Measurements from ENCODE around the gene WFIKKN1.

WFIKKN1 gene

DNA sequence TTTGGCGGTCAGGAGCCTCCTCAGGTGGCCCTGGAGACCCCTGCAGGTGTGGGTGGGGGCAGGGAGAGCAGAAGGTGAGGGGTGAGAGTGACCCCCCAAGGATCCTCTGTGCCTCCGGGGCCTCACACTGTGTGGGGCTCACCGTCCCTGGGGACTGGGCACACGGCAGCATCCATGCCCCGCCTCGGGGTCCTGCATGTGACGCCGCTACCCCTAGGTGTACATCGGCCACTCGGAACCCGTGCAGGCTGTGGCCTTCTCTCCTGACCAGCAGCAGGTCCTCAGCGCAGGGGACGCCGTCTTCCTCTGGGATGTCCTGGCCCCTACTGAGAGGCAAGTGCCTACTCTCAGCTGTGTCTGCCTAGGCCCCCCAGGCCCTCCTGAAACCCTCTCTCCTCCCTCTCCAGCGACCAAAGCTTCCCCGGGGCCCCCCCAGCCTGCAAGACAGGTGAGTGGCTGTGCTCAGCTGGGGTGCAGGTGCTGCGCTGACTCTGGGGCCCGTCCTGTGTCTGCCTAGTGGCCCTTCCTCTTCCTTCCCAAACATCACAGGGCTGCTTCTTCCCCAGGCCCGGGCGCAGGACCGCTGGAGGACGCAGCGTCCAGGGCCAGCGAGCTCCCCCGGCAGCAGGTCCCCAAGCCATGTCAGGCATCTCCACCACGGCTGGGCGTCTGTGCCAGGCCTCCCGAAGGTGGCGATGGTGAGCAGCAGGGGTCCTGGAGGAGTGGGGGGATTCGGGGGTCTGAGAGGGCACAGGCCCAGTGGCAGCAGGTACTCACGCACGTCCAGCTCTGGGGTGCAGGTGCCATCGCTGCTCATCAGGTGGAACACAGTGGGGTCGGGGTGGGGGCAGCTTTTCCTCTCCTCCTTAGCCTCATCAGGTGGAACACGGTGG is 28.1 kb downstream of the WFIKKN1 start:
- Mint-ChIP-seq H3K27me3 (no peaks in the 10 kb centered on the region), H3K36me3 (no peaks in the 10 kb centered on the region), H3K4me3 (no peak overlapping the region), H3K4me1 (peaks cover 6% of the 10 kb centered on the region), H3K27ac (no peak overlapping the region), H3K9me3 (no peaks in the 10 kb centered on the region)
- DNase-seq (ENCODE audit: low spot score in 2 of 2) (no peak), ATAC-seq (ENCODE audit: low read depth) (no peak)

DNA sequence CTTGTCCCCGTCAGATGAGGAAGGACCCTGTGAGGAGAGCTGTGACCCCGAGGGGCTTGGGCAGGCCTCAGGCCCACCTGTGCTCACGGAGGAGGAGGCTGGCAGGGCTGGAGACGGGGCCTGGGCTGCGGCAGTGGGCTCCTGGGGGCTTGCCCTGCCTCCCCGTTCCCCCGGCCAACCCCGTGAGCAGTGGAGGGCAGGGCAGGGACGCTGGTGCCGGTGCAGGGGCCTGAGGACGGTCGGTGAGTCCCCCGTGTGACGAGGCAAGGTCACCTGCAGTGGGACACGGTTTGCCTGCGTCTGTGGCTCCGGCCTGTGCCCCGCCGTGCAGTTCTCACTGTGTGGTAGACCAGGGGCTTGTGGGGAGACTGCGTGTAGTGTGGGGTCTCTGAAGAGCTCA is 28.8 kb downstream of the WFIKKN1 start:
- no peaks in the 10 kb centered on the region for H3K36me3 Mint-ChIP-seq
- H3K27ac Mint-ChIP-seq, result no peak overlapping the region
- H3K9me3 Mint-ChIP-seq, result no peaks in the 10 kb centered on the region
- peaks cover 6% of the 10 kb centered on the region for H3K4me1 Mint-ChIP-seq
- DNase-seq (ENCODE audit: low spot score in 2 of 2) (no peak), ATAC-seq (ENCODE audit: low read depth) (no peak)
- no peaks in the 10 kb centered on the region for H3K27me3 Mint-ChIP-seq
- no peak overlapping the region for H3K4me3 Mint-ChIP-seq

DNA sequence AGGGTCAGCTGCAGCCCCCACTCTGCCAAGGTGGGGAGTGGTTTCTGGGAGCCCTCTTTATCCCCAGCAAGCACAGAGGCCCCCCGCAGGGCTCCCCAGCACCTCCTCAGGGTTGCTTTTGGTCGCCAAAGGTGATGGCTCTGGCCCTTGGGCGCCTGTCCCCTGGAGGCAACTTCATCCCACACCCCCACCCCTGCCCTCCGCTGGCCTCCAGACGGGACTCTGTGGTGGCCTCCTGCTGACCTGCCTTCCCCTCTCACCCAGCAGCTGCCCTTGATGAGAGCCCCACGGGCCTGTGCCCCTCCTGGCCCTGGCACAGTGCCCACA is 29.3 kb downstream of the WFIKKN1 start:
- no peaks in the 10 kb centered on the region for H3K27me3 Mint-ChIP-seq
- DNase-seq (ENCODE audit: low spot score in 2 of 2) (no peak), ATAC-seq (ENCODE audit: low read depth) (peak; percentile 2)
- no peak overlapping the region for H3K27ac Mint-ChIP-seq
- H3K4me3 Mint-ChIP-seq, result no peak overlapping the region
- H3K4me1 Mint-ChIP-seq, result peaks cover 6% of the 10 kb centered on the region
- no peaks in the 10 kb centered on the region for H3K36me3 Mint-ChIP-seq
- no peaks in the 10 kb centered on the region for H3K9me3 Mint-ChIP-seq

DNA sequence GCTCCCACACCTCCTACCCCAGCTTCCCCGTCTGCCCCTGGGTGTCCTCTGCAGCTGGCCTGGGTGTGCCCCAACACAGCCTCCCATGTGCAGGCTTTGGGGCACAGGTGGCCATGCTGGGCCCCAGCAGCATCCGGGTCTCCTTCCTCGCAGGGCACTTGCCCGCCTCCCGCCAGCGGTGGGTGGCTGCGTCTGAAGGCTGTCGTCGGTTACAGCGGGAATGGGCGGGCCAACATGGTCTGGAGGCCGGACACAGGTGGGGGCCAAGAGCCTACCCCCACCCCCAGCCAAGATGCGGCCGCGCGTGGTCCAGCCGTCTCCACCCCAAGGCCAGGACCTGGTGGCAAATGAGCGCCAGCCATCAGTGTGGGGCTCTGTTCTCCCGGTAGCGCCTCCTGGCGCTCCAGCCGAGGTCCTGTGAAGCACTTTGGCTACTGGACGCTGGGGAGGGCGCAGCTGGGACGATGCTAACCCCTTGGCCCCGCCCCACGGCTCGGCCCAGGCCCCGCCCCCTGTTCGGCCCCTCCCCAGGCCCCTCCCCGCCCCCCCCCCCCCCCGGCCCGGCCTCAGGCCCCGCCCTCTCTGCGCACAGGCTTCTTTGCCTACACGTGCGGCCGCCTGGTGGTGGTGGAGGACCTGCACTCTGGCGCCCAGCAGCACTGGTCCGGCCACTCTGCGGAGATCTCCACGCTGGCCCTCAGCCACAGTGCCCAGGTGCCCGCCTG is 29.8 kb downstream of the WFIKKN1 start:
- Mint-ChIP-seq H3K4me3 (peak overlapping the region; percentile 52), H3K27me3 (no peaks in the 10 kb centered on the region), H3K4me1 (peaks cover 6% of the 10 kb centered on the region), H3K36me3 (no peaks in the 10 kb centered on the region), H3K9me3 (no peaks in the 10 kb centered on the region), H3K27ac (no peak overlapping the region)
- DNase-seq (ENCODE audit: low spot score in 2 of 2) (peak; percentile 62 to 65), ATAC-seq (ENCODE audit: low read depth) (peak; percentile 78)

DNA sequence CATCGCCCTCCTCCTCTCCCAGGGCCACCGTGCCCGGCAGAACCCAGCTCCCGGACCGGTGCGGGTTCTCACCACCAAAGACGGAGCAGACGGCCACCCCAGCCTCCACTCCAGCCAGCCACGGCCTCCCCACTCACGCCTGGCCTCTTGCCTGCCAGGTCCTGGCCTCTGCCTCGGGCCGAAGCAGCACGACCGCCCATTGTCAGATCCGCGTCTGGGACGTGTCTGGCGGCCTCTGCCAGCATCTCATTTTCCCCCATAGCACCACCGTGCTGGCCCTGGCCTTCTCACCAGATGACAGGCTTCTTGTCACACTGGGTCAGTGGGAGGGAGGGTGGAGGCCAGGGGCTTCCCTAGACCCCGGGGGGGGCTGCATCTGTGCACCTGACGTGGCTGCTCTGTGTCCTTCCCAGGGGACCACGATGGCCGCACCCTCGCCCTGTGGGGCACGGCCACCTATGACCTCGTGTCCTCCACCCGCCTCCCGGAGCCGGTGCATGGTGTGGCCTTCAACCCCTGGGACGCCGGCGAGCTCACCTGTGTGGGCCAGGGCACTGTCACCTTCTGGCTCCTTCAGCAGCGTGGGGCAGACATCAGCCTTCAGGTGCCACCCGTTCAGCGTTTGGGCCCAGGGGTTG is 30.5 kb downstream of the WFIKKN1 start:
- no peaks in the 10 kb centered on the region for H3K36me3 Mint-ChIP-seq

DNA sequence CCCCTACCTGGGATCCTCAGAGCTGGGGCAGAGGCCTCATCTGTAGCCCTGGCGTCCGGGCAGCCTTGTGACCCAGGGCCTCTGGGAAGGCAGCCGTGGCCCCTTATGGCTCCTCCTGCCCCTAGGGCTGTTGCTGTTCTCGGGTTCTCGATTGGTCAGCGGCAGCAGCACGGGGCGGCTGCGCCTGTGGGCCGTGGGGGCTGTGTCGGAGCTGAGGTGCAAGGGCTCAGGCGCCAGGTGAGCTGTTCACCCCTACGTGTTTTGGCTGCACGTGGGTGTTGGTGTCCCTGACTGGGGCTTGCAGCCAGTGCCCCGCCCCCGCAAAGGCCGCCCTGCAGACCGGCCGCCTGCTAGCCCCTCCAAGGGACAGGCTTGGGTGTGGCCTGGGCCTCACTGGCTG is 31.3 kb downstream of the WFIKKN1 start:
- DNase-seq (ENCODE audit: low spot score in 2 of 2), result no peak
- Mint-ChIP-seq H3K27me3 (no peaks in the 10 kb centered on the region), H3K9me3 (no peaks in the 10 kb centered on the region)

More for the DNA sequence above, 30.5 kb downstream of the WFIKKN1 start:
- H3K27ac Mint-ChIP-seq, result no peak overlapping the region
- no peak for ATAC-seq (ENCODE audit: low read depth)
- peaks cover 6% of the 10 kb centered on the region for H3K4me1 Mint-ChIP-seq
- H3K9me3 Mint-ChIP-seq, result no peaks in the 10 kb centered on the region
- DNase-seq (ENCODE audit: low spot score in 2 of 2), result no peak
- peak overlapping the region; percentile 29 for H3K4me3 Mint-ChIP-seq
- no peaks in the 10 kb centered on the region for H3K27me3 Mint-ChIP-seq

DNA sequence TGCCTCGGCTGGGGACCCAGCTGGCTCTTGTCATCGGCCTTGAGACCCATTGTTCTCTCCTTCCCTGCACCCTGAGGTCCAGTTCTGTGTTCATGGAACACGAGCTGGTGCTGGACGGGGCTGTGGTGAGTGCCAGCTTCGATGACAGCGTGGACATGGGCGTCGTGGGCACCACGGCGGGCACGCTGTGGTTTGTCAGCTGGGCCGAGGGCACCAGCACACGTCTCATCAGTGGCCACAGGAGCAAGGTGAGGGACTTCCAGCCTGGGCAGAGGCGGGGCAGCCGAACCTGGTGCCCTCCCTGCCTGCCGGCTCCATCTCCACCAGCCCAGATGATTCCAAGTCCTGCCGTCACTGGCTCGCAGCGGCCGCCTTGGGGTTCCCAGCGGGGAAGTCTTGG is 31.8 kb downstream of the WFIKKN1 start:
- H3K9me3 Mint-ChIP-seq, result no peaks in the 10 kb centered on the region
- DNase-seq (ENCODE audit: low spot score in 2 of 2) (no peak), ATAC-seq (ENCODE audit: low read depth) (no peak)
- H3K27me3 Mint-ChIP-seq, result no peaks in the 10 kb centered on the region
- H3K4me3 Mint-ChIP-seq, result no peak overlapping the region
- H3K36me3 Mint-ChIP-seq, result no peaks in the 10 kb centered on the region
- H3K4me1 Mint-ChIP-seq, result peaks cover 6% of the 10 kb centered on the region
- no peak overlapping the region for H3K27ac Mint-ChIP-seq

More for the DNA sequence above, 31.3 kb downstream of the WFIKKN1 start:
- ATAC-seq (ENCODE audit: low read depth), result no peak
- Mint-ChIP-seq H3K4me1 (peaks cover 6% of the 10 kb centered on the region), H3K36me3 (no peaks in the 10 kb centered on the region), H3K4me3 (no peak overlapping the region), H3K27ac (no peak overlapping the region)

DNA sequence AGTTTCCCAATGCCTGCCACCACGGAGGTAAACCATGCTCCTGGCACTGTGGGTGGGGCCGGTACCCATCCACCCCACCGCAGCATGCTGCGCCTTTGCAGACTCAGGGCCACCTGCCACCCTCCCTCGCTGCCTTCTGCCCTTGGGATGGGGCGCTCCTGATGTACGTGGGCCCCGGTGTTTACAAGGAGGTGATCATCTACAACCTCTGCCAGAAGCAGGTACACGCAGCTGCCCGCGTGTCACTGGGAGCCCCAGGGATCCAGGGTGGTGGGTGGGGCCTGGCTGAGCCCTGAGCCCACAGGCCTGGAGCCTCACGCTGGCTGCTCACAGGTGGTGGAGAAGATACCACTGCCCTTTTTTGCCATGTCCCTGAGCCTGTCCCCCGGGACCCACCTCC is 35.8 kb downstream of the WFIKKN1 start:
- H3K36me3 Mint-ChIP-seq, result peaks cover 5% of the 10 kb centered on the region
- no peaks in the 10 kb centered on the region for H3K27me3 Mint-ChIP-seq
- no peak overlapping the region for H3K27ac Mint-ChIP-seq
- H3K9me3 Mint-ChIP-seq, result no peaks in the 10 kb centered on the region
- H3K4me1 Mint-ChIP-seq, result peaks cover 3% of the 10 kb centered on the region
- no peak for DNase-seq (ENCODE audit: low spot score in 2 of 2)
- no peak for ATAC-seq (ENCODE audit: low read depth)
- no peak overlapping the region for H3K4me3 Mint-ChIP-seq

DNA sequence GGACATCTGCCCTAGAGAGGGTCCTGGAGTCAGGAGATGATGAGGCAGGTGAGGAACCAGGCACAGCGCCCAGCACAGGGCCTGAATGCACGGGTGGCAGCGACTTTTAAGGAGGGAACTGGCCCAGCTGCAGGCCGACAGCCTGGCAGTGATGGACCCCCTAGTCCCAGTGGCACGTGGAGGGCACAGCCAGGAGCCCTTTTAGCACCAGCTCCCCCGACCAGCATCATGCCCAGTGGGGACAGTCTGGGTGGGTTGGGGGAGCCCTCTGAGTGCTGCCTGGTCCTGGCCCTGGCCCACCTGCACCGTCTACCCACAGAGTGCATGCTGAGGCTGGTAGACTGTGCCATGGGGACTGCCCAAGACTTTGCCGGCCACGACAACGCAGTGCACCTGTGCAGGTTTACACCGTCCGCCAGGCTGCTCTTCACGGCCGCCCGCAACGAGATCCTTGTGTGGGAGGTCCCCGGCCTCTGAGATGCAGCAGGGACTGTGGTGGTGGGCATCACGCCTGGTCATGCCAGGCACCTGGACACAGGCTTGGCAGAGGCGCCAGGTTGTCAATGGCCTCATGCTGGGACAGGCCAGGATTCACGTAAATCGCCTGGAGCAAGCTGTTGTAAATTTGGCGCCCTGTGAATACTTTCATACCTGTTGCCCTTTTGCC is 36.5 kb downstream of the WFIKKN1 start:
- Mint-ChIP-seq H3K27me3 (no peaks in the 10 kb centered on the region), H3K36me3 (peaks cover 5% of the 10 kb centered on the region), H3K9me3 (no peaks in the 10 kb centered on the region), H3K4me1 (peaks cover 3% of the 10 kb centered on the region), H3K4me3 (peak overlapping the region; percentile 81), H3K27ac (peak overlapping the region; percentile 68)
- DNase-seq (ENCODE audit: low spot score in 2 of 2), result no peak
- no peak for ATAC-seq (ENCODE audit: low read depth)

DNA sequence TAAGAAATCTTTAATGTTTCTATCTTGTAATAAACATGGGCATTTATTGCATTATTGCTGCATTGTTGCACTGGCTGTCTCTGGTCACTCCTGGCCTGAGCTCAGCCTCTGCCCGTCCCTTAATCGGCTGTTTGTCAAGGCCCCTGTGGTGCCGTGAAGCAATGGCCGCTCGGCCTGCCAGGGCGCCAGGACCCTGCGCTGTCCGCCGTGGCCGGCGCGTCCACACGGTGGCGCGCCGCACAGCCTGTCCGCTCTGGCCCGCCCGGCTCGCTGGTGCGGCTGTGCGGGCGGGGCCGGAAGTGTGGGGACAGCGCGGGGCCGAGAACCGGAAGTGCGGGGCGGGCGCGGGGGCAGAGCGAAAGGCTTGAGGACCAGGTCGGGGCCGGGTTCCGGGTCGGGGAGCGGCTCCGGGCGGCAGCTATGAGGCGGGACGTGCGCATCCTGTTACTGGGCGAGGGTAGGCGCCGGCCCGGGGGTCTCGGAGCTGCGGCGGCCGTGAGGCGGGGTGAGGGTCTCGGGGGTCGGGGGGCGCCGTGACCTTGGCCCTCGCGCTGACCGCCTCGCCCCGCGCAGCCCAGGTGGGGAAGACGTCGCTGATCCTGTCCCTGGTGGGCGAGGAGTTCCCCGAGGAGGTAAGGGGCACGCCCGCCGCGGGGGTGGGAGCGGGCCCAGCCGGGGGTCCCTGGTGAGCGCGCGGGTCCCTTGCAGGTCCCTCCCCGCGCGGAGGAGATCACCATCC is 37.2 kb downstream of the WFIKKN1 start, which contains the start of gene RHOT2:
Gene RHOT2 (plus strand): TSS at position 353 of the 739 bp plus-strand sequence. CDS start 68 bp downstream, at position 421.
- H3K4me3 Mint-ChIP-seq, result peak within 1 kb of the TSS; percentile 81
- peaks cover 7% of the 10 kb centered on the region for H3K36me3 Mint-ChIP-seq
- no peaks in the 10 kb centered on the region for H3K27me3 Mint-ChIP-seq
- peak; percentile 96 for ATAC-seq (ENCODE audit: low read depth)
- H3K9me3 Mint-ChIP-seq, result no peaks in the 10 kb centered on the region
- peak; percentile 89 to 95 for DNase-seq (ENCODE audit: low spot score in 2 of 2)
- H3K4me1 Mint-ChIP-seq, result peaks cover 3% of the 10 kb centered on the region
- H3K27ac Mint-ChIP-seq, result peak within 1 kb of the TSS; percentile 68

DNA sequence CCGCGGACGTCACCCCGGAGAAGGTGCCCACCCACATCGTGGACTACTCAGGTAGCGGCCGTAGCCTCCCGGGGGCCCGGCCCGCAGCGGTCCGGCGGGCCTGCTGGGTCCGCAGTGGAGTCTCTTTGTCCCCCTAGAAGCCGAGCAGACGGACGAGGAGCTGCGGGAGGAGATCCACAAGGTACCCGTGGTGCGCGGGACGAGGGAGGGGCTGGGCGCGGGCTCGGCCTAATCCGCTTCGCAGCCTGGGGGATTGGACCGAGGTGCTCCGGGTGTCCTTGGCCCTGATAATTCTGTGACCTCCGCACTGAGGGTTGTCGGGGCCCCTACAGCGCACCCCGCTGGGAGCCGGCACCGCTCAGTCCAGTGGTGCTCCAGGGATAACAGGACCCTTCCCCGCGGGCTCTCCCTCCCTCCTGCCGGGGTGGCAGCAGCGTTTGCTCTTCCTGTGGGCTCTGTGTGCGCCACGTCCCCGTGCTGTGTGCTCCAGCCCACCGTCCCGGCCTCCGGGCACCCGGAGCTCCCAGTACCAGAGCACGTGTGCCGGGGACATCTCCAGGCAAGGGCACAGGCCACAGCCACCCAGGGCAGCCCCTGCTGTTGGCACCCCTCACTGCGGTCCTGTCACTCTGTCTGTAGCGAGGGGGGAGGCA is 37.9 kb downstream of the WFIKKN1 start:
- peak overlapping the region; percentile 65 for H3K27ac Mint-ChIP-seq
- DNase-seq (ENCODE audit: low spot score in 2 of 2) (no peak), ATAC-seq (ENCODE audit: low read depth) (no peak)
- H3K9me3 Mint-ChIP-seq, result no peaks in the 10 kb centered on the region
- H3K27me3 Mint-ChIP-seq, result no peaks in the 10 kb centered on the region
- peaks cover 9% of the 10 kb centered on the region for H3K36me3 Mint-ChIP-seq
- H3K4me1 Mint-ChIP-seq, result peaks cover 3% of the 10 kb centered on the region
- H3K4me3 Mint-ChIP-seq, result peak overlapping the region; percentile 81

DNA sequence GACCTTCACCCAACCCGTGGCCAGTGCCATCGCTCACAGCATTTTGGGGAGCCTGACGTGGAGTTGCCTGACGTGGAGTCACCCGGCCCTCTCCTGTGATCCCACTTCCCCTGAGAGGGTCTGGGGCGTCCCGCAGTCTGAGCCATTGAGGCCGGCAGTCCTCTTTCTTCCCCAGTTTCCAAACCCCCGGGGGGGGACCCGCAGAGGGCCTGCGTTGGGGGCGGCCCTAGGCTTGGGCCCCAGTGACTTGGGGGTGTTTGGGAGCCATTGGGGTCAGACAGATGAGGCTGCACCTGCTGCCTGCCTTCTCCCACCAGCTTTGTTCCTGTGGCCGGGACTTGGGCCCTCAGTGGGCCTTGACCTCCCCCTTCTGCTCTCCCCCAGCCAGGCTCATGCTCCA is 38.9 kb downstream of the WFIKKN1 start:
- H3K27ac Mint-ChIP-seq, result no peak overlapping the region
- H3K4me3 Mint-ChIP-seq, result peak overlapping the region; percentile 25
- ATAC-seq (ENCODE audit: low read depth) (no peak), DNase-seq (ENCODE audit: low spot score in 2 of 2) (no peak)
- no peaks in the 10 kb centered on the region for H3K27me3 Mint-ChIP-seq
- H3K9me3 Mint-ChIP-seq, result no peaks in the 10 kb centered on the region
- H3K36me3 Mint-ChIP-seq, result peaks cover 9% of the 10 kb centered on the region
- peaks cover 3% of the 10 kb centered on the region for H3K4me1 Mint-ChIP-seq
